Omental fat pad (tissue), 4 donors: ENCODE measurements around the gene HOXA13. TPM values are rescaled to one million over a fixed set of nuclear protein-coding genes. Genes with fewer than 3 reads are reported as not detected.

ENCODE experiments used
- ATAC-seq: fragments of 150-250 bp; one replicate; pipeline ENCODE4 v1.9.1; 2016; ENCODE audit warnings: mild to moderate bottlenecking, moderate library complexity; ENCODE audit not compliant: low FRiP score
- DNase-seq: peaks from one replicate; pipeline ENCODE4 v3.0.0-alpha.2; 2019; ENCODE audit warnings: low spot score
- CTCF ChIP-seq, 3 donors: fragments of 450-650 bp; IDR thresholded peaks; one replicate each; pipeline ENCODE4 v1.5.1; 2016 to 2017; ENCODE audit warnings: antibody characterized with exemption in 3 of 3, mild to moderate bottlenecking in 3 of 3, moderate library complexity in 2 of 3
- total RNA-seq, 4 donors: library from RNA; depleted of rRNA; stranded (reverse); fragments of >200 nt; gene quantifications; one replicate each; pipeline ENCODE4 v1.1.0, GENCODE V29; 2016

Gene HOXA13
- not detected for total RNA-seq

GRCh38 chr7:27199849-27200760 lies at the start of gene HOXA13:
Gene HOXA13 (minus strand): TSS chr7:27200091. CDS start chr7:27200077, 14 bp downstream.
- no peak for TF ChIP-seq CTCF (IDR thresholded peaks at IDR 0.05)
- DNase-seq = no peak
- no peak for ATAC-seq

- ATAC-seq (no peak), DNase-seq (no peak)
- TF ChIP-seq CTCF (IDR thresholded peaks at IDR 0.05) = no peak
These were observed 49.2 kb upstream of the HOXA13 start for GRCh38 chr7:27248911-27249723.

GRCh38 chr7:27248427-27248806 lies 48.5 kb upstream of the HOXA13 start:
- ATAC-seq (no peak), DNase-seq (no peak)
- TF ChIP-seq CTCF (IDR thresholded peaks at IDR 0.05) = no peak

- ATAC-seq (no peak), DNase-seq (no peak)
- no peak for TF ChIP-seq CTCF (IDR thresholded peaks at IDR 0.05)
These were observed 47.8 kb upstream of the HOXA13 start for GRCh38 chr7:27247452-27248426.

- TF ChIP-seq CTCF (IDR thresholded peaks at IDR 0.05) = no peak
- DNase-seq = no peak
- ATAC-seq = no peak
These were observed 47.1 kb upstream of the HOXA13 start for GRCh38 chr7:27247000-27247399.
